SIG-M5 (cell line): ENCODE results near the gene ADRB2.

Experiments
- DNase-seq: peaks from one replicate; lab custom pipeline; 2025; lab: John Stamatoyannopoulos, UW

ADRB2 gene

DNA sequence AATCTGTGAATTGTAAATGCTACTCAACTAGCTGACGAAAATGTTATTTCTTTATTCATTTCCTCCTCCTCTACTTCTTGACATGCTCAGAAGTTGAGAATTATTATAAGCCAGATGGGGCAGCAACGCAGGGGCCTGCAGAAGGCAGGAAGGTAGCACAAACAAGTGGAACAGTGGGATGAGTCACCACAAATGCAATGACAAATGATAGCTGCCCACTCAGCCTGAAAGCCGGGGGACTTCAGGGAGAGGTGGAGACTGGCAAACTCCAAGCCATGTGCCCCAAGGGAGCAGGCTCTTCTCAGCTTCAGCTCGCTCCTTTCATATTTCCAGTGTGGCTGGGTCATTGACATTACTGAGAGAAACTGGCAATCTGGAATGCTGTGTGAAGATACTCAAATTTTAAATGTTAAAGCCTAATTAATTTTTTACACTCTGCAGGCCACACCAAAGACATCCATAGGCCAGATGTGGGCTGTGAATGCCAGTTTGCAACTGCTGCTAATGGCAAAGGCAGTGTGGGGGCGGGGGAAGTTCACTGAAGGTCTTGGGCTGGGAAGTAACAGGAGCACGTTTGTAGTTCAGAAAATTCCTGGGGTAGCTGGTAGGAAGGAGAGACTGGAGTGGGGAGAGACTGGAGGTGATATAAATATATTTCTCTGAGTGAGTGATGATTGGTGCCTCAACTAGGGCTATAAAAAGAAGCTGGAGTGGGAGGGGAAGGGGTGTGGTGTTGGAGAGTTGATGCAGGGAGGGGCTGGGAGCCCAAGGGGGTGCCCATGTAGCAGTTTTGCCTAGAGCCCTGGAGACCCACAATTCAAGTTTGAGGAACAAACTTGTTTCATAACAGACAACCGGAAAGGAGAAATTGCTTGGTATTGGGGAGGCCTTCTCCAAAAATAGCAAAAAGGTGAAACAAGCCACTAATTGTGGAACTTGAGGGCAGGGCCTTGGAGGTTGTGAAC lies 20.8 kb upstream of the ADRB2 start:
- peak; percentile 98 for DNase-seq

DNA sequence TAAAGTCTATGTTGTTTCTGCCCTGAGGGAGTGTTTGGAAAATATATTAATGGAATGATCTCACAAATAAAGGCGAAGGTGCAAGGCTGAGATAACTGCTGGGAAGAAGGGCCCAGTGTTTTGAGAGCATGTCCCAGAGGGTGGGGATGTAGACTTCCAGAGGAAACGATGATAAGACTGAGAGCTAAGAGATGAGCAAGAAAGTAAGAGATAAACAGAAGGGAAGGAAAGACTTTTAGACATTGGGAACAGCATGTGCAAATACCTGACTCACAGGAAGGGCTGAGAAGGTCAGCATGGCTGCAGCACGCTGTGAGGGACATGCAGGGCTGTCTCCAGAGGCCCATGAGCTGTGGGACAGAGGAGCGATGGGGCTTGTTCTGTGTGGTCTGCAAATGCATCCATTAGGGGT lies 19.9 kb upstream of the ADRB2 start:
- no peak for DNase-seq

DNA sequence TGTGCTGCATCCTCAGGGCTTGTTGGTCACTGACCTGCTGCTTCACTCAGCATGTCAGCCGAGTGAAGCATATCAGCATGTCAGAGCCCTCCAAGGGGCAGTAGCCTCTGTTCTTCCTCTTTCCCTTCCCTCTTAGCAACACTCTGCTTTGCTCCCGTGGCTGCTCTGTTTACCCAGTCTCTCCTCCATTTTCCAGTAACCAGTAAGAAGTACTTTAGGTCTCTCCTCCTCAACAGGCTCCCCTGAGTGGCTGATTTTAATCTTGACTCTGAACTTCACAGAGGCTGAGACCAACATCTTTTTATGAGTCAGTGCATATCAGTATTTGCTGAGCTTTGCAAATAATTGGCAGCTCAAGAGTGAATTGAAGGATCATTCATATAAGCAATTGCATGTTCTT lies 18.6 kb upstream of the ADRB2 start:
- peak; percentile 84 for DNase-seq

DNA sequence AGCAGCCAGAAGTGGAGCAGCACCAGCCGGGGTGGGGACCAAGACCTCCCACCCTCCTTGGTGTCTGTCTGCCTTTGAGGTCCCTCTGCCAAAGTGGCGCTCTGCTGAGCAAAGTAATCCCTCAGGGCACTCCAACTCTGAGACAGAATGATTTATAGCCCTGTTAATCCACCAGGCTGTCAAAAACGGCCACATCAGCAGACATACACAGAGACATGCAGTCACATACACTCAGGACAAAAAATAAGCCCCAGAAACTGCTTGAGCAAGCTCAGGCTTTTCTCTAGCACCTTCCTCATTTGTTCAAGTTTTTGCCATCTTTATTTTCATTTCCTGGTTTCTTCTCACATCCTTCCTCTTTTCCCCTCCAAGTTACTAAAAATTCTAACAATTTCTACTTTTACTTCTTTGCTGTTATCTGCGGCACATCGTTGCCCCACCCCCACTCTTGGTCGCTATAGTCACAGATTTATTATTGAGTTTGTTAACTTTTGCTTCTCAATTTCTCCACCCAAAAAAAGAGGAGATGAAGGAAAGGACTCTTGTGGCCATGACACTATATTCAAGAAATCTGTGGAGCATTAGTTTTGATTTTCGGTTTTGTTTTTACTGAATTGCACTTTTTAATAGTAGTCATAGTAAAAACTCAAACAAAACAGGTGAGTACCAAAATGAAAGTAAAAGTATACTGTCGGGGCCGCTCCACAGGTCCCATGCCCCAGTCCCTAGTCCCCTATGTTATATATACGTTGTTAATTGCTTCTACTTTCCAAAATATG lies 17.4 kb upstream of the ADRB2 start:
- DNase-seq: peak; percentile 96

DNA sequence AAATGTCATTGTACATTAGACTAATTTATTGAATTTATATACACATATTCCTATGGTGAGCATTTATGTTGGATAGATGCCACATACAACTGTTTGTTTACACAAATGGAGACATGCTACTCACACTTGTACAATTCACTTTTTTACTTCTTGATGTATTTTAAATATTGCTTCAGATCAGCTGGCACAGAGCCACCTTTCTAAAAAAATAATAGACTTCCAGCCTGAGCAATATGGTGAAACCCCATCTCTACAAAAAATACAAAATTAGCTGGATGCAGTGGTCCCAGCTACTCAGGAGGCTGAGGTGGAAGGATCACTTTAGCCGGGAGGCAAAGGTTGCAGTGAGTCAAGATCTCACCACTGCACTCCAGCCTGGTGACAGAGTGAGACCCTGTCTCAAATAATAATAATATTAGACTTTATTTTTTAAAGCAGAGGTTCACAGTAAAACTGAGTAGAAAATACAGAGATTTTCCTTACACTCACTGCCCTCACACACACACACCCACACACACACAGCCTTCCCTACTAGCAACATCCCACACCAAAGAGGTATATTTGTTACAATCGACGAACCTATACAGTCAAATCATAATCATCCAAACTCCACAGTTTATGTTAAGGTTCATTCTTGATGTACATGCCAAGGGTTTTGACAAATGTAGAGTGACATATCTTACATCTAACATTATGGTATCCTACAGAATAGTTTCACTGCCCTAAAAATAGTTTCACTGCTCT lies 16.5 kb upstream of the ADRB2 start:
- no peak for DNase-seq

DNA sequence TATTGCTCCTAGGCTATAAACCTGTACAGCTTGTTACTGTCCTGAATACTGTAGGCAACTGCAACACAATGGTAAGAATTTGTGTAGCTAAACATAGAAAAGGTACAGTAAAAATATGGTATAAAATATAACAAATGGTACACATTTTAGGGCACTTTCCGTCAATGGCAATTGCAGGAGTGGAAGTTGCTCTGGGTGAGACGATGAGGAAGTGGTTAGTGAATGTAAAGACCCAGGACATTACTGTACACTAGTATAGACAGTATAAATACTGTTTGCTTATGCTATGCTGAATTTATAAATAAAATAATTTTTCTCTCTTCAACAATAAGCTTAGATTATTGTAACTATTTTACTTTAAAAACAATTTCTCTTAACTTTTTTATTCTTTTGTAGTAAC lies 15.6 kb upstream of the ADRB2 start:
- no peak for DNase-seq

DNA sequence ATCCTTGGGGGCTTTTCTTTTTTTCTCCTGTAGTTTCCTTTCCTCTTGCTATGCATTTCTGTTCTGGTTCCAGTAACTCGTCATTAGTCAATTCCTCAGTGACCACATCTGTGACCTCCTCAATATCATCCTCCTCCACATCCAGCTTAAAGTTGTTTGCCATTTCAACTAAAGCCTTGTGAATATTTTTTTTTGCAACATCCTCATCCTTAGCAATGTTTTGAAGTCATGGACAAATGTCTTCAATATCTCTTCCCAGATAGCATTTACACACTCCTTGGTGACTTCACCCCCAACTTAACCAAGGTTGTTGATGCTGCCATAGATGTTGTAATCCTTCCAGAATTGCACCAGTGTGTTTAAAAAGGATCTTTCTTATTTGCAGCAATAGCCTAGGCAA lies 14.7 kb upstream of the ADRB2 start:
- no peak for DNase-seq

DNA sequence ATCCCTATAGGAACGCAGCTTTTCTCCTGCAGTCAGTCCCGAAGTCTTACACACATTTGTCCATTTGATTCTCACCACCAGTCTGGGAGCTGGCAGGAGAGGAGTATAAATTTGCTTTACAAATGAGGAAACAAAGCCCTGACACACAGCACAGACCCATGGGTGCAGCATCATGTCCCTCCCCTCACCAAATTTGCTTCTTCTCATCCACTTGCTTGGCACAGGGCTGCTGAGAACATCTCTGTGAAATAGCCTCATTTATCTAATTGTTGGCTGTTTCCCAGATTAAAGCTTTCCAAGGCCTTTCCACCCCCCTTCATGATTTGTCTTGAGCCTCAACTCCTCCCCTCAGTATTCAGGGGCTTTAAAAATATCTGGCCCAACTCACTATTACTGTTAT lies 11.3 kb upstream of the ADRB2 start:
- DNase-seq: no peak

DNA sequence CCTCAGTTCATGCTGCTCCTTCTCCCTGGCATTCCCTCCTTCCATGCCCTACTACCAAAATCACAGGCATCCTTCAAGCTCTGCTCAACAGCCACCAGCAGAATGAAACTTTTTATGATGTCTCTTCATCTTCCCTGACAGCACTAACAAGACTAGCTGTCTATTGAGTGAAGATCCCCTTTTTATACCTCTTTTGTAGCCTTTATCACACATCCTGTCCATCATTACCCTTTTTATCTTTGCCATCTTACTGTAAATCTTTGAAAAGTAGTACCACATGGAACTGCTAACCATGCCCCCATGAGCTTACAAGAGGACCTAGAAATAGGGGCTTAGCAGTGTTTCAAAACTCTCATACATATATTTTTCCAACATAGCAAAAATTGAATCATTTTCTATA lies 10.8 kb upstream of the ADRB2 start:
- no peak for DNase-seq

DNA sequence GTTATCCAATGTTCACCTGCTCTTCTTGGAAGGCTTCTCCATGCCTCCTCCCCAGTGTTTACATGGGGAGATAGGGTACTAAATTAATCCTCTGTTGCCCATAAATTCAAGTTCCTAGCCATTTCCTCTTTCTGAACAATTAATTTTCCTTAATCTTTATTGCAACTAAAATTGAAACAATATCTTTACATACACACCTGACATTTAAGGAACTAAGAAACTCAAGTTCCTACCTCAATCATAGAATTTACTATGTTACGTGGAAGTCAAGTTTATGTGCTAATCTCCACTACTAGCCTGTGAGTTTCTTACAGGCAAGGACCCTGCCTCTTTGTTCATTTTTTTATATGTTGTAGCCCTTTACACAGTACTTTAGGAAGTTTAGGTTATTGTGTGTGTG lies 10.1 kb upstream of the ADRB2 start:
- no peak for DNase-seq

DNA sequence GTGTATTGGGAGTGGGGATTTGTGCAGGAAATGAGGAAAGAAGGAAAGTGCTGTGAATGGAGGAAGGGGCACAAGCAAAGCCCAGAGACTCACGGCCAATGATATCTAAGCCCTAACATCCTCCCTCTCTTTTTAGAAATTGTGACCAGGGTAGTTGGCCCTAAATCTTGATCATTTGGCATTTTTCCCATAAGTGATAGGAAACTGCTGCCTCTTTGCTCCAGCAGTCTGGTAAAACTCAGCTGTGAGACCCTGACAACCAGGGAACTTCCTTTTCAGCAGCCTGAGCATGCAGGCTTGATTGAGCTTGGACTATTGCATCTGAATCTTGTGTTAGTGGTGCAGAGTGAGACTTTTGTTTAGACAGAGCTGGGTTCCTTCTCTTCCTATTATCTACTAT lies 9.6 kb upstream of the ADRB2 start:
- DNase-seq: no peak

DNA sequence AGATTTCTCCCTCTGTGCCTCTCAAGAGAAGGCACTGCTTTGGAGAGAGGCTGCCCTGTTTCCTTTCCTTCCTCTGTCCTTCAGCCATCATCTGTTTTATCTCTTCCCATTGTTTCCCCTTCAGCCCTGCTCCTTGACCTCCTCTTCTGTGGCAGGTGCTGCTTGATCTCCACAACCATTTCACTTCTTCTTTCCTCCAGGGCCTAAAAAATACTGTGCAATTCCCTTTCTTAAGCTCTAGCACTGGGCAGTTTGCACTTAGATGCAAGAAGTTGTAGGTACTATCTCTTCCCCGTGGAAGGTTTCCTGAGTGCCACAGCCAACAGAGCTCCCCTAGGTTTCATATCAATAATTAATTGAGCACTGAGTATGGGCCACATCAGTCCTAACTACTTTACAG lies 8.8 kb upstream of the ADRB2 start:
- no peak for DNase-seq

DNA sequence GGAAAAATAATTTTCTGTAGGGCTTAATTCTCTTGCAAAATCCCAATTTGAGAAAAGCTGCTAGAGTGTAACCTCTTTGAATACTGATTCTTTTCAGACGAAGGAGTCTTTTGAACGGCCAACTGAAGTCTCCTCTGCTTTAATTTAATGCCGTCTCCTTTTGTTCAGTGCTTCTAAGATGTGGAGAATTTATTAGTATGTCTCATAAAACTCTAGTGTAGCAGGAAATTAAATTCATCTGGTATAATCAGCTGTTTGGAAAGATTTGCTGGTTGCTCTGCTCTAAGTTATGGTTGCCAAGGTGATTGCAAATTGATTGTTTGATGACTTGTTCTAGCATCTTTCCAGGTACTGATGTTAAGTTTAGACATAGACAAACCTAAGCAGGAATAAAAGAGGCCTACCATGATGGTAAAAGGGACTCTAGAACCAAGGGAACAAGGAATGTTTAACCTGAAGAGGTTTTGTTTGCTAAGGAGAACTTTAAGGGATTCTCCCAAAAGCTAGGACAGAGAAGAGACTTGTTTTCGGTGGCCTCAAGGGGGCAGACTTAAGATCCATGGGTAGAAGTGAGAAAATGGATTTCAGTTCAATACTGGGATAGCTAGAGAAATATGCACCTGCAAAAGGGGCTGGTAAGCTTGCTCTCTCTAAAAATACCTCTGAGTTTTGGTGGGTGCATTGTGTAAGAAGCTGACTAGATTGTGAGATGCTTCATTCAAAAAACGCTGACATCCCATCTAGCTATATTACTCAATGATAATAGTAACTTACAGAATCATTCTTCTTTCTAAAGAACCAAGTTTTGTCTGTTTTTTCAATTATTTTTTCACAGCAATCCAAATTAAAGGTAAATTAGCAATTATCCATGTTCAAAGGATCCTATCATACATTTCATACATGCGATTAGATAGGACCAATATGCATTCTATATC lies 5.7 kb upstream of the ADRB2 start:
- DNase-seq: no peak

DNA sequence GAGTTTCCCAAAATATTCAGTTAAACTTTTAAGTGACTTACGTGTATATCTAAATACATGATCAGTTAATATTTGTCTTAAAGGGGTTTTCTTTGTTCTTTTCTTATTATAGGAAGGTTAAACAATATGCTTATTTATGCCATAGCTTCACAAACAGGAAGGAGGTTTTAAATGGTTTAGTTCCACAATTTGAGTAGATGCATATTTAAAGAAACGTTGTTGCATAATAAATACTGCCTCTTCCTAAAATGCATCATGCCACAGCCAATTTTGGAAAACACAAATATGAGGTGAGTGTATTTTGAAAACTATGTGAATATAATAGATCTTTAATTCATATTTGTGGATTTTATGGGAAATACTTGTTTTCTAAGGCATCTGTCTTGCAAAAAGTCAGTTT lies 2.5 kb upstream of the ADRB2 start:
- DNase-seq: no peak

DNA sequence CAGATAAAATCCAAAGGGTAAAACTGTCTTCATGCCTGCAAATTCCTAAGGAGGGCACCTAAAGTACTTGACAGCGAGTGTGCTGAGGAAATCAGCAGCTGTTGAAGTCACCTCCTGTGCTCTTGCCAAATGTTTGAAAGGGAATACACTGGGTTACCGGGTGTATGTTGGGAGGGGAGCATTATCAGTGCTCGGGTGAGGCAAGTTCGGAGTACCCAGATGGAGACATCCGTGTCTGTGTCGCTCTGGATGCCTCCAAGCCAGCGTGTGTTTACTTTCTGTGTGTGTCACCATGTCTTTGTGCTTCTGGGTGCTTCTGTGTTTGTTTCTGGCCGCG lies 727 bp upstream of the ADRB2 start:
- DNase-seq: peak; percentile 58

DNA sequence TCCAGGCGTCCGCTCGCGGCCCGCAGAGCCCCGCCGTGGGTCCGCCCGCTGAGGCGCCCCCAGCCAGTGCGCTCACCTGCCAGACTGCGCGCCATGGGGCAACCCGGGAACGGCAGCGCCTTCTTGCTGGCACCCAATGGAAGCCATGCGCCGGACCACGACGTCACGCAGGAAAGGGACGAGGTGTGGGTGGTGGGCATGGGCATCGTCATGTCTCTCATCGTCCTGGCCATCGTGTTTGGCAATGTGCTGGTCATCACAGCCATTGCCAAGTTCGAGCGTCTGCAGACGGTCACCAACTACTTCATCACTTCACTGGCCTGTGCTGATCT lies 294 bp downstream of the ADRB2 start:
- DNase-seq: no peak

DNA sequence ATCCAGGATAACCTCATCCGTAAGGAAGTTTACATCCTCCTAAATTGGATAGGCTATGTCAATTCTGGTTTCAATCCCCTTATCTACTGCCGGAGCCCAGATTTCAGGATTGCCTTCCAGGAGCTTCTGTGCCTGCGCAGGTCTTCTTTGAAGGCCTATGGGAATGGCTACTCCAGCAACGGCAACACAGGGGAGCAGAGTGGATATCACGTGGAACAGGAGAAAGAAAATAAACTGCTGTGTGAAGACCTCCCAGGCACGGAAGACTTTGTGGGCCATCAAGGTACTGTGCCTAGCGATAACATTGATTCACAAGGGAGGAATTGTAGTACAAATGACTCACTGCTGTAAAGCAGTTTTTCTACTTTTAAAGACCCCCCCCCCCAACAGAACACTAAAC lies 1.3 kb downstream of the ADRB2 start:
- DNase-seq: no peak

DNA sequence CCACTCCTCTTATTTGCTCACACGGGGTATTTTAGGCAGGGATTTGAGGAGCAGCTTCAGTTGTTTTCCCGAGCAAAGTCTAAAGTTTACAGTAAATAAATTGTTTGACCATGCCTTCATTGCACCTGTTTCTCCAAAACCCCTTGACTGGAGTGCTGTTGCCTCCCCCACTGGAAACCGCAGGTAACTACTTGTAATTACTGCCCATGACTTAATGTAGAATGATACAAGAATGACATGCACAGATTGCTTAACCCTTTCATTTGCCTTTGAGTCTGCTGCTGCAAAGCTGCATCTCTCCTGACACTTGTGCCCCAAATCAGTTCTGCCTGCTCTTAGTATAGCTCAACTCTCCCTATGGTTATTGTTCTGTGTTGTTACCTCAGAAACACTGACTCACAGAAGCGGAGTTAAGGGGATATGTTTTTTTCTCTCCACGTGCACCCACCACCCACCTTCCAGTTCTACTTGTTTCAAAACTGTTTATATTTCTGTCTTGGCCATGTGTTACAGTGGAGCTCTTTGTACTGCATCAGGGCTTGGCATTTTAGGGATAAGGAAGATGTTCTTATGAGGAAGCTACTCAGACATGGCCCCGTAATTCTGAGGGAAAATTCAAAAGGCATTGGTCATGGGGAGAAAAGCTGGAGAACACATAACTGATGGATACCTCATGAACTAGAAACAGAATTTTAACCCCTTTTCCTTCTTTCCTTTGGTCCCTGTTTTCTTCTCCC lies 2.3 kb downstream of the ADRB2 start:
- DNase-seq: no peak

DNA sequence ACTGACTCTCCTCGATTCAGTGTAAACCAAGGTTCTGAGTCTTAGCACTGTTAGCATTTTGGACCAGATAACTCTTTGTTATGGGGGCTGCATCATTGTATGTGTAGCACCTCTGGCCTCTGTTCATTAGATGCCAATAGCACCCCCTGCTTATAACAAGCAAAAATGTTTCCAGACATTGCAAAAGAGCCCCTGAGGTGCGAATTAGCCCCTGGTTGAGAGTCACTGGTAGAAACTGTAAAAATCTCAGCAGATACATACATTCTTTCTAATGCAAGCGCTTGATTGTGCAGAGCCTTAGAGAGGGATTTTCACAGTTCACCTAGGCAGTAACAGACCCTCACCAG lies 2.8 kb downstream of the ADRB2 start:
- no peak for DNase-seq

DNA sequence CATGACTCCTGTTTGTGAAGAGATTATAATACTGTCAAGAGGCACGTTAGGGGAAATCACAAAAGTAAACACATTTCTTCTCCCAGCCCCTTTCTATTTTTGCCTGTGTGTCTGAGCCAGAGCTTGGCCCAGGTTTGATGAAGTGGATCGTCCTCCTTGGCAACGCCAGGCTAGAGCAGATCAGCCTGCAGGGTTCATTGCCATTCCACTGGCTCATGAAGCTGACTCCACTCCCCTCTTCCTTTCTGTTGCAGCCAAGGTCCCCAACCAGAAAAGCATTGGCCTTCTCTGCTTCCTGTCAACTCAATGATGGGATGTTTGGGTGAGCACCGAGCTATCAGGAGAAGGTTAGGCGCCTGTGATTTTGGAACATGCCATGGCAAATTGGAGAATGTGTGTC lies 3.3 kb downstream of the ADRB2 start:
- DNase-seq: no peak

DNA sequence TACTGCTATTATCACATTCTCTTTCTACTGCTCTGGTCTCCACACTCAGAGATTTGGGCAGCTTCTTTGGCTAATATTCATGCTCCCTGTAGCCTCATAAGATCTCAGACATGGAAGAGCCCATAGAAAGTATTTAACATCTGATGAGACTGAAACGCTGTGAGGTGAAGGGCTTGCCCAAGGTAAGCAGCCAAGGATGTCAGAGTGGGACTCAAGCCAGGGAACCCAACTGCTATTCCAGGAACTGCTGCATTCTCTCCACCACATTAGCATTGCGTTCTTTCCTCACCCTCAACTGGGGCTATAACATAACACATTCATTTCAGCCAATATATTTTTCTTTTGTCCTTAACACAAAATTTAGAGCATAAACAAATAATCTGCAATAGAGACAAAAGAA lies 3.8 kb downstream of the ADRB2 start:
- DNase-seq: no peak
